ENCODE data around the gene GGTLC1. TPM values are rescaled to one million over a fixed set of nuclear protein-coding genes. Genes with fewer than 3 reads are reported as not detected.
"Not testable (repeated sequence)": the region's sequence is repeated elsewhere in the genome, so short reads cannot be mapped to it uniquely, and the experiment has no call there.

GGTLC1 gene
- total RNA-seq, 1 donor from 2014 or later = 105 TPM

DNA sequence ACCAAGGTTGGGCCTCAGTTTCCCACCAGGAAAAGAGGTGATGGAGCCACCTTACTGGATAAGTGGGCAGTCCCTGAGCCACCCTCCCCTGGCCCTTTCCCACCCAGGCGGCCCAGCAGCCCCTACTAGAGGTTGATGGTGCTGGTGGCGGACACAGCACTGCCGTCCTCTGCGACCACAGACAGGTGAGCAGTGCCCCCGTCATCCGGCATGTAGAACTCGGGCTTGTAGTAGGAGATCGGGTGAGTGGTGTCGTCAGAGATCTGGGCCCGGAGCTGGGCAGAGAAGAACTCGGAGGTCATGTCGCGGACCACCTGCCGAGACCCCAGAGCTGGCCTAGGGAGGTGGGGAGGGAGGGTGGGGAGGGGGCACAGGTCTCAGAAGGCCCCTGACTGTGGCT, 2.3 kb downstream of the GGTLC1 start:
- intact Hi-C loops (cut with DNase I); DNase-seq; H3K27me3 ChIP-seq; H3K4me1 ChIP-seq; H3K9me3 ChIP-seq; H3K36me3 ChIP-seq; ATAC-seq: not testable (repeated sequence)
- peak overlapping the region; percentile 29 for H3K4me3 ChIP-seq
- peak overlapping the region; percentile 63 for H3K27ac ChIP-seq

DNA sequence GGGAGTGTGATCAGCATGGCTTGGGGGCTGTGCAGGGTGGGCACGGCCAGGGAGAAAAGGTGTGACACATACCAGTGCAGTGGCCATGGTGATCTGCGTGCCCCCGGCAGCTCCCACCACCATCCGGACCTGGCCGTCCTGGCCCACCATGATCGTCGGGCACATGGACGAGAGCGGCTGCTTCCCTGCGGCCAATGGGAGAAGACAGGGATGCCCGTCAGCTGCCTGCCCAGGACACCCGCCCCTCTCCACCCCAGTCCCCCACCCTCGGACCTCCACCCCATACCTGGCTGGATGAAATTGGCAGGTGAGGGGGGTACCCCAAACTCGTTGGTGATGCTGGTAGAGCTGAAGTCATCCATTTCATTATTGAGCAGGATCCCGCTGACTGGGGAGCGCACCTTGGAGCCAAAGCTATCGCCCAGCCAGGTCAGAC, 2.8 kb downstream of the GGTLC1 start:
- H3K4me1 ChIP-seq; H3K36me3 ChIP-seq; H3K9me3 ChIP-seq; H3K27me3 ChIP-seq; intact Hi-C loops (cut with DNase I); DNase-seq; ATAC-seq: not testable (repeated sequence)
- Histone ChIP-seq H3K27ac (peak overlapping the region; percentile 63), H3K4me3 (peak overlapping the region; percentile 29)

DNA sequence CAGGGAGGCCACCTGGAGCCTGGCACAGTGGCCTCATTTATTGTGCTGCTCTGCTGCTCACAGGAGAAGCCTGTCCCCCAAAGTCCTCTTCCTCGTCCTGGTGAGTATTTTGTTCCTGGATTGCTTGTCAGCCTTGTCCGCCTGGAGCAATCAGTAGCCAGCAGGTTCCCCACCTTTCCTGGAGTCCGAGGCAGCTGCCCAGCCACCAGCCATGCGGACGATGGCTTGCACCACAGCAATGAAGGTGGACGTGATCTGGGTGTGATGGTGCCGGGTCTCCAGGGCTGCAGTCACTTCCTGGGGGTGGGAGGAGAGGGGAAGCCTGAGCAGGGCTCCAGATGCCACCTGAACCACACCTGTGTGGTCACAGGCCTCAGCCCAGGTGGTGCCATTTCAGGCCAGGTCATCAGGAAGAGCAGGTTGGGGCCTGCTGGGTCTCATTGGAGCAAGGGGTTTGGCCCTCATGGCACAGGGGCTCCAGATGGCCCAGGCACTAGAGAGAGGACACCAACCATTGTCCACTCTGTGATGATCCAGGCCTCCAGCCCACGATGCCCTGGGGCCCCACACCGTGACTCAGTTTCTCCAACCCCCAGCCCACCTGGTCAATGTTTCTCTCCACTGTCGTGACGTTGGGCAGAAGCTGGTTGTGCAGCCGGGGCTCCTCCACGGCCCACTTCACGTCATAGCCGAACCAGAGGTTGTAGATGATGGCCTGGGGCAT, 3.4 kb downstream of the GGTLC1 start:
- DNase-seq; H3K9me3 ChIP-seq; ATAC-seq; intact Hi-C loops (cut with DNase I); H3K36me3 ChIP-seq; H3K27me3 ChIP-seq; H3K4me1 ChIP-seq: not testable (repeated sequence)
- Histone ChIP-seq H3K4me3 (peak overlapping the region; percentile 29), H3K27ac (peak overlapping the region; percentile 63)

- H3K4me3 ChIP-seq; H3K4me1 ChIP-seq; H3K27ac ChIP-seq; ATAC-seq; H3K9me3 ChIP-seq; DNase-seq; H3K27me3 ChIP-seq; H3K36me3 ChIP-seq; intact Hi-C loops (cut with DNase I): not testable (repeated sequence)
Observed at GRCh38 chr20:23984476-23985023, 4.0 kb downstream of the GGTLC1 start.

- H3K36me3 ChIP-seq; H3K4me3 ChIP-seq; H3K9me3 ChIP-seq; H3K4me1 ChIP-seq; intact Hi-C loops (cut with DNase I); H3K27me3 ChIP-seq: not testable (repeated sequence)
- peak; percentile 80 for DNase-seq
- peak overlapping the region; percentile 71 for H3K27ac ChIP-seq
- peak; percentile 49 for ATAC-seq
Observed at GRCh38 chr20:23982112-23983018, 6.2 kb downstream of the GGTLC1 start.

GRCh38 chr20:23981526-23981925, 7.1 kb downstream of the GGTLC1 start:
- H3K4me1 ChIP-seq; H3K27me3 ChIP-seq; H3K36me3 ChIP-seq; ATAC-seq; H3K9me3 ChIP-seq; DNase-seq; intact Hi-C loops (cut with DNase I): not testable (repeated sequence)
- Histone ChIP-seq H3K27ac (peak overlapping the region; percentile 71), H3K4me3 (peak overlapping the region; percentile 44)

GRCh38 chr20:23981014-23981413, 7.6 kb downstream of the GGTLC1 start:
- intact Hi-C loops (cut with DNase I); H3K36me3 ChIP-seq; H3K27me3 ChIP-seq; H3K9me3 ChIP-seq; H3K4me1 ChIP-seq; ATAC-seq: not testable (repeated sequence)
- H3K4me3 ChIP-seq = peak overlapping the region; percentile 44
- peak; percentile 92 for DNase-seq
- peak overlapping the region; percentile 71 for H3K27ac ChIP-seq

- ATAC-seq = peak; percentile 64
- peak; percentile 71 for DNase-seq
- peak overlapping the region; percentile 44 for H3K4me3 ChIP-seq
Observed at GRCh38 chr20:23979899-23980811, 8.4 kb downstream of the GGTLC1 start.

GRCh38 chr20:23979380-23979779, 9.2 kb downstream of the GGTLC1 start:
- DNase-seq; H3K4me1 ChIP-seq; H3K27ac ChIP-seq; ATAC-seq; H3K9me3 ChIP-seq; intact Hi-C loops (cut with DNase I); H3K36me3 ChIP-seq; H3K27me3 ChIP-seq: not testable (repeated sequence)
- peak overlapping the region; percentile 44 for H3K4me3 ChIP-seq

More at GRCh38 chr20:23979899-23980811, 8.4 kb downstream of the GGTLC1 start:
- intact Hi-C loops (cut with DNase I); H3K36me3 ChIP-seq; H3K27me3 ChIP-seq; H3K9me3 ChIP-seq; H3K4me1 ChIP-seq: not testable (repeated sequence)
- H3K27ac ChIP-seq = peak overlapping the region; percentile 71

DNA sequence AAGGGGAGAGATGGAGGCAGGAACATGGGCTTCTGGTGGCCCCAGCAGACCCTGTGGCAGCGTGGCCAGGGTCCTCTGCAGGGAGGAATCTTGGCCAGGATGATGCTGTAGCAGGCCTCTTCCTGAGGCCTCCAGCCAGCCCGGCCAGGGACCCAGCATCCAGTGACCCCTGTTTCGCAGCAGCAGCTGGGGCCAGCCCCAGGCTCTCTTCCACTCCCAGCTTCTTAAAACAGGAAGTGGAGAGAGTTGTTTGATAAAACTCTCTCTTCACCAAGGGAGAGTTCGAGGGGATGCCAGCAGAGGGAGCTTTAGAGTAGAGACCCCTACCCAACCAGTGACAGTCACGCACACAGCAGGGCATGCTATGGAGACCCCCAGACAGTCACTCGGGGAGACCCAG, 10.1 kb downstream of the GGTLC1 start:
- H3K27ac ChIP-seq; H3K4me1 ChIP-seq; H3K9me3 ChIP-seq; H3K27me3 ChIP-seq; H3K36me3 ChIP-seq; intact Hi-C loops (cut with DNase I); H3K4me3 ChIP-seq; DNase-seq: not testable (repeated sequence)
- peak; percentile 36 for ATAC-seq
